IMR-90 (cell line): Measurements from ENCODE around the gene TIMM17B.

Experiments
- CEBPB ChIP-seq: IDR thresholded peaks from 2 replicates; pipeline ENCODE4 v1.6.1; 2012; ENCODE audit warnings: low read depth, low read length, improper control_type of control experiment
- MAFK ChIP-seq: IDR thresholded peaks from 2 replicates; pipeline ENCODE4 v1.6.1; 2012; ENCODE audit warnings: low read depth, low read length, improper control_type of control experiment
- MXI1 ChIP-seq: IDR thresholded peaks from 2 replicates; pipeline ENCODE4 v1.6.1; 2012; ENCODE audit warnings: low read depth, mild to moderate bottlenecking, low read length, moderate library complexity, borderline replicate concordance
- POLR2A ChIP-seq: IDR thresholded peaks from 2 replicates; pipeline ENCODE4 v1.6.1; 2012; ENCODE audit warnings: mild to moderate bottlenecking, low read depth, low read length
- RCOR1 ChIP-seq: IDR thresholded peaks from 2 replicates; pipeline ENCODE4 v1.6.1; 2012; ENCODE audit warnings: mild to moderate bottlenecking, low read length, improper control_type of control experiment; ENCODE audit not compliant: insufficient replicate concordance
- TF ChIP-seq, protein P1 (sequence below): conservative IDR thresholded peaks from 2 replicates; pipeline ENCODE4 v1.5.1; 2012; ENCODE audit warnings: mild to moderate bottlenecking, low read depth, low read length, improper control_type of control experiment
- TF ChIP-seq, protein P2 (sequence below): fragments of 150-350 bp; IDR thresholded peaks from 2 replicates; pipeline ENCODE4 v1.6.1; 2016; ENCODE audit warnings: low read depth, mild to moderate bottlenecking, low read length, moderate library complexity, borderline replicate concordance

DNA sequence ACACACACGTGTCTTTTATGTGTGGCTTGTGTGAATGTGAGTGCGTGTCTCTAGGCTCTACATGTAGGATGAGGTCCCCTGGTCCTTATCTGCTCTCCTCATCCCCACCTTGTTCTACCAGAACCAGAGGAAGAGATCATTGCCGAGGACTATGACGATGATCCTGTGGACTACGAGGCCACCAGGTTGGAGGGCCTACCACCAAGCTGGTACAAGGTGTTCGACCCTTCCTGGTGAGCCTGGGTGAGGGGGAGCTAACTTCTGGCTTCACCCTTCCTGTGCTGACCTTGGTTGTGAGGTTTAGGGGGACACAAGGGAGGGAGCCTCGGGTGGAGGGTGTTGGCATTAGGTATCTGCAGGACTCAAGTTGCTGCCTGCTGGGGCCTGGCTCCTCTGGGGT is 3.5 kb upstream of the TIMM17B start:
- TF ChIP-seq MAFK = no peak
- no peak for TF ChIP-seq CEBPB
- TF ChIP-seq, protein P1, sequence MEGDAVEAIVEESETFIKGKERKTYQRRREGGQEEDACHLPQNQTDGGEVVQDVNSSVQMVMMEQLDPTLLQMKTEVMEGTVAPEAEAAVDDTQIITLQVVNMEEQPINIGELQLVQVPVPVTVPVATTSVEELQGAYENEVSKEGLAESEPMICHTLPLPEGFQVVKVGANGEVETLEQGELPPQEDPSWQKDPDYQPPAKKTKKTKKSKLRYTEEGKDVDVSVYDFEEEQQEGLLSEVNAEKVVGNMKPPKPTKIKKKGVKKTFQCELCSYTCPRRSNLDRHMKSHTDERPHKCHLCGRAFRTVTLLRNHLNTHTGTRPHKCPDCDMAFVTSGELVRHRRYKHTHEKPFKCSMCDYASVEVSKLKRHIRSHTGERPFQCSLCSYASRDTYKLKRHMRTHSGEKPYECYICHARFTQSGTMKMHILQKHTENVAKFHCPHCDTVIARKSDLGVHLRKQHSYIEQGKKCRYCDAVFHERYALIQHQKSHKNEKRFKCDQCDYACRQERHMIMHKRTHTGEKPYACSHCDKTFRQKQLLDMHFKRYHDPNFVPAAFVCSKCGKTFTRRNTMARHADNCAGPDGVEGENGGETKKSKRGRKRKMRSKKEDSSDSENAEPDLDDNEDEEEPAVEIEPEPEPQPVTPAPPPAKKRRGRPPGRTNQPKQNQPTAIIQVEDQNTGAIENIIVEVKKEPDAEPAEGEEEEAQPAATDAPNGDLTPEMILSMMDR = no peak
- TF ChIP-seq POLR2A = no peak
- no peak for TF ChIP-seq RCOR1
- TF ChIP-seq MXI1 = no peak
- TF ChIP-seq, protein P2, sequence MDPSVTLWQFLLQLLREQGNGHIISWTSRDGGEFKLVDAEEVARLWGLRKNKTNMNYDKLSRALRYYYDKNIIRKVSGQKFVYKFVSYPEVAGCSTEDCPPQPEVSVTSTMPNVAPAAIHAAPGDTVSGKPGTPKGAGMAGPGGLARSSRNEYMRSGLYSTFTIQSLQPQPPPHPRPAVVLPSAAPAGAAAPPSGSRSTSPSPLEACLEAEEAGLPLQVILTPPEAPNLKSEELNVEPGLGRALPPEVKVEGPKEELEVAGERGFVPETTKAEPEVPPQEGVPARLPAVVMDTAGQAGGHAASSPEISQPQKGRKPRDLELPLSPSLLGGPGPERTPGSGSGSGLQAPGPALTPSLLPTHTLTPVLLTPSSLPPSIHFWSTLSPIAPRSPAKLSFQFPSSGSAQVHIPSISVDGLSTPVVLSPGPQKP = no peak
